ENCODE results near the gene COL4A2. TPM values are rescaled to one million over a fixed set of nuclear protein-coding genes. Genes with fewer than 3 reads are reported as not detected.

The COL4A2 gene
- total RNA-seq, 4 donors from 2014 or later, result 51.2 to 85.8 (median 70.5) TPM

- intact Hi-C loops (cut with DNase I; ENCODE audit: low total_unique reads) (no loop called here), in situ Hi-C loops (cut with MboI; ENCODE audit: low sequenced_read_pairs in 4 of 4) (no loop called here)
- peak; percentile 25 to 39 for ATAC-seq
- no peak overlapping the region for H3K4me3 ChIP-seq
- H3K27me3 ChIP-seq, result no peaks in the 10 kb centered on the region
- peak overlapping the region in 3 of 4 donors; percentile 61 to 62 (median 61) for H3K27ac ChIP-seq
- peaks cover under 1 to 9% of the 10 kb centered on the region in 2 donors for H3K4me1 ChIP-seq
- no peaks in the 10 kb centered on the region for H3K36me3 ChIP-seq
- no peaks in the 10 kb centered on the region for H3K9me3 ChIP-seq
- TF ChIP-seq POLR2A (IDR thresholded peaks at IDR 0.05), result no peak
- no peak for TF ChIP-seq CTCF (IDR thresholded peaks at IDR 0.05 in 4 of 5, conservative IDR thresholded peaks at IDR 0.05 in 1 of 5)
- DNase-seq, result no peak
Measured at GRCh38 chr13:110371550-110372465, 64.7 kb downstream of the COL4A2 start.

DNA sequence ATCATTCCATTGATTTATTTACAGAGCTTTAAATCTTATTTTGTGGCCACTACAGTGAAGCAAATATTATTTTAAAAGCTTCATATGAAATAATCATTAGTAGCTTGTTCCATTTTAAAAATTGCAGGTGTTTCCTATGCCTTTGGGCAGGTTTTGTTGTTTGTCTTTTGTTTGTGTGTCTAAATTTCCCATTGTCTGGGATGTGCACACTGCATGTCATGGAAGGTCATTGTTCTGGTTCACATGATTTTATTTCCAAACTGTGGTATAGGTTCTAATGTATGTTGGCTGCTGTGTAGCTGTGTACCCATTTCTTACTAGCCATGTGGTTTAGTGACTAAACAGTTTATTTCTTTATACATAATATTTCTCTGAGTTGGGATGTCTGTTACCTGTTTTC lies 65.6 kb downstream of the COL4A2 start:
- no peak for TF ChIP-seq POLR2A (IDR thresholded peaks at IDR 0.05)
- TF ChIP-seq CTCF (IDR thresholded peaks at IDR 0.05 in 4 of 5, conservative IDR thresholded peaks at IDR 0.05 in 1 of 5), result no peak

GRCh38 chr13:110373617-110374016 lies 66.5 kb downstream of the COL4A2 start:
- no peaks in the 10 kb centered on the region for H3K9me3 ChIP-seq
- intact Hi-C loops (cut with DNase I; ENCODE audit: low total_unique reads), result no loop called here
- in situ Hi-C loops (cut with MboI; ENCODE audit: low sequenced_read_pairs in 4 of 4), result no loop called here
- no peak for DNase-seq
- no peak for TF ChIP-seq POLR2A (IDR thresholded peaks at IDR 0.05)
- TF ChIP-seq CTCF (IDR thresholded peaks at IDR 0.05 in 4 of 5, conservative IDR thresholded peaks at IDR 0.05 in 1 of 5), result no peak
- H3K27me3 ChIP-seq, result no peaks in the 10 kb centered on the region
- peak overlapping the region in 2 of 4 donors; percentile 29 to 62 for H3K27ac ChIP-seq
- H3K36me3 ChIP-seq, result no peaks in the 10 kb centered on the region
- ATAC-seq, result no peak
- H3K4me3 ChIP-seq, result no peak overlapping the region
- peaks cover 14 to 17% of the 10 kb centered on the region in 2 donors for H3K4me1 ChIP-seq

More for the DNA sequence above, 65.6 kb downstream of the COL4A2 start:
- no peaks in the 10 kb centered on the region for H3K36me3 ChIP-seq
- ATAC-seq (no peak), DNase-seq (no peak)
- H3K9me3 ChIP-seq, result no peaks in the 10 kb centered on the region
- in situ Hi-C loops (cut with MboI; ENCODE audit: low sequenced_read_pairs in 4 of 4), result no loop called here
- no peak overlapping the region for H3K4me3 ChIP-seq
- H3K4me1 ChIP-seq, result peaks cover 7 to 14% of the 10 kb centered on the region in 2 donors
- no peaks in the 10 kb centered on the region for H3K27me3 ChIP-seq
- intact Hi-C loops (cut with DNase I; ENCODE audit: low total_unique reads), result no loop called here
- peak overlapping the region; percentile 35 to 62 (median 61) for H3K27ac ChIP-seq

DNA sequence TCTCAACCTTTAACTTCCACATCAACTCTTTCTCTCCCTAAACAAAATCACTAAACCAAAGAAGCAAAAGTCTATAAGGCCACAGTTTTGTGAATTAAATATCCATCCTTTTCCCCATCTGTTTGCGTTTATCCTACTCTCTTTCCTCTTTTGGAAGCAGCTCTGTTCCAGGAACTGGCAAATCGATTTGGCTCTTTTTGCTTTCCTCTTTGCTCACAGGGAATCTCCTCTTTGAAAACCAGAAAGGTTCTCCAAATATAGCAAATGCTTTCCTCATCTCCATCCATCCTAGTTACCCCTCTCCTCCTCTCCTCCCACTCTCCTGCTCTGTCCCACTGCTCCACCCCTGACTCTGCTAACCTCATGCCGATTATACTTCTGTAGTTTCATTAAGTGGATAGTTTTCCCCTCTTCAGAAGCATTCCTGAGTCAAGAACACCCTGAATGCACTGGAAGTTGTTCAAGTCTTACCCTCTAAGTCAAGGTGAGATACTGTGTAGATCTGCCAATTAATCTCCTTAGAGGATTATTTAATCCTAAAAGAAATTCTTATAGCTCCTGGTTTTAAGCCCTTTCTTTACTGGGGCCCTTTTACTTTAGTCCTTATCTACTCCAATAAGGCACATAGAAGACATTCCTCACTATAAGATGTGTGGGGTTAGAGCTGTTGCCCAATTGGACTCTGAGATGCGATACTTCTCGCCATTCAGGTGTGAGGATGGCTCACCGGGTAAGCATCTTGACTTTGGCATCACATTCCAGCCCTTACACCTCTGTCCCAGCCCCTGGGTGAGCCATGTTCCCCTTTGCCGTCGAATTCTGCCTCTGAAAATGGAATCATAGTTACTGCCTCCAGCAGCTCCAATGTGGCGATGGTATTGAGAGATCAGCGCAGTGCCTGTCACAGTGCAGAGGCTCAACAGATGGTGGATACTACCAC lies 67.6 kb downstream of the COL4A2 start:
- TF ChIP-seq POLR2A (IDR thresholded peaks at IDR 0.05), result no peak
- TF ChIP-seq CTCF (IDR thresholded peaks at IDR 0.05 in 4 of 5, conservative IDR thresholded peaks at IDR 0.05 in 1 of 5), result no peak
- intact Hi-C loops (cut with DNase I; ENCODE audit: low total_unique reads) (no loop called here), in situ Hi-C loops (cut with MboI; ENCODE audit: low sequenced_read_pairs in 4 of 4) (no loop called here)
- Histone ChIP-seq H3K36me3 (no peaks in the 10 kb centered on the region), H3K4me3 (no peak overlapping the region), H3K27me3 (no peaks in the 10 kb centered on the region), H3K4me1 (peaks cover 19% of the 10 kb centered on the region in 2 donors), H3K27ac (peak overlapping the region in 3 of 4 donors; percentile 5 to 62 (median 29)), H3K9me3 (no peaks in the 10 kb centered on the region)
- DNase-seq (no peak), ATAC-seq (no peak)
